22Rv1 (cell line): ENCODE data around the gene SKI.

Experiments
- H3K27ac ChIP-seq: fragments of 450-650 bp; 2 replicates; pipeline ENCODE4 v1.5.1; 2017
- CTCF ChIP-seq: fragments of 450-650 bp; IDR thresholded peaks from 2 replicates; pipeline ENCODE4 v1.5.1; 2017; ENCODE audit warnings: mild to moderate bottlenecking
- ZFX ChIP-seq: fragments of 450-650 bp; IDR thresholded peaks from 2 replicates; pipeline ENCODE4 v1.6.1; 2017; ENCODE audit warnings: antibody characterized with exemption, borderline replicate concordance

Gene SKI

GRCh38 chr1:2221271-2221670 is 6.8 kb upstream of the SKI start:
- TF ChIP-seq CTCF, result no peak
- TF ChIP-seq ZFX, result no peak
- no peak overlapping the region for H3K27ac ChIP-seq

GRCh38 chr1:2224170-2224584 is 3.9 kb upstream of the SKI start:
- H3K27ac ChIP-seq, result no peak overlapping the region
- TF ChIP-seq CTCF (no peak), ZFX (no peak)

GRCh38 chr1:2224631-2225428 is 3.3 kb upstream of the SKI start:
- no peak overlapping the region for H3K27ac ChIP-seq
- TF ChIP-seq CTCF (no peak), ZFX (no peak)

- TF ChIP-seq ZFX (no peak), CTCF (no peak)
- H3K27ac ChIP-seq, result peak overlapping the region; percentile 82
Measured at GRCh38 chr1:2226525-2227345, 1.4 kb upstream of the SKI start.

- peak overlapping the region; percentile 82 for H3K27ac ChIP-seq
- TF ChIP-seq CTCF, result peak; percentile 14; the same call in 1 of the 2 replicates
- no peak for TF ChIP-seq ZFX
Measured at GRCh38 chr1:2227346-2228156, 568 bp upstream of the SKI start.

GRCh38 chr1:2228694-2229036 is 546 bp downstream of the SKI start:
- peak overlapping the region; percentile 84 for H3K27ac ChIP-seq
- TF ChIP-seq CTCF (no peak), ZFX (no peak)
